GM18861 (cell line): Measurements from ENCODE around the gene MAGEA8.
"Not testable (repeated sequence)": the region's sequence is repeated elsewhere in the genome, so short reads cannot be mapped to it uniquely, and the experiment has no call there.

Experiments used
- ATAC-seq: cut with Tn5 transposase; IDR thresholded peaks from one replicate; pipeline ENCODE4 v1.9.1; 2021; ENCODE audit not compliant: unreplicated experiment

Gene MAGEA8, protein sequence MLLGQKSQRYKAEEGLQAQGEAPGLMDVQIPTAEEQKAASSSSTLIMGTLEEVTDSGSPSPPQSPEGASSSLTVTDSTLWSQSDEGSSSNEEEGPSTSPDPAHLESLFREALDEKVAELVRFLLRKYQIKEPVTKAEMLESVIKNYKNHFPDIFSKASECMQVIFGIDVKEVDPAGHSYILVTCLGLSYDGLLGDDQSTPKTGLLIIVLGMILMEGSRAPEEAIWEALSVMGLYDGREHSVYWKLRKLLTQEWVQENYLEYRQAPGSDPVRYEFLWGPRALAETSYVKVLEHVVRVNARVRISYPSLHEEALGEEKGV

GRCh38 chrX:149881081-149881711, at the start of gene MAGEA8:
TSS of gene MAGEA8 (plus strand) at chrX:149881183. CDS start at chrX:149884273, 3,090 bp downstream.
- no peak for ATAC-seq

DNA sequence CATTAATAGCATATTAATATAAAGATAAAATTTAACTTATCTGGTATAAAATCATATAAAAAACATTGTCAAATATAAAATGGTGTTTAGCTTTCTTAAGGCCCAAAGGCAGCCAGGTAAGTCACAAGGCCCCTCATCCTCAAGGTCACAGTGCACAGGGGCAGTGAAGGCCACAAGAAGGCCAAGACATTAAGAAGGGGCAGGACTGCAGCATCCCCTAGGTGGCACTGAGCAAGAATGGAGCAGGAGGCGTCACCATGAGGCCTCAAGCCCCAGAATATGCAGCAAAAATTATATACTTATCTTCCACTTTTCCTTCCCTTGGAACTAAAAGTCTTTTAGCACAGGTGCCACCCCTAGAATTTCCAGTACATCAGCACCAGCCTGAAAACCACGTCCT, 49.5 kb upstream of the MAGEA8 start:
- no peak for ATAC-seq

DNA sequence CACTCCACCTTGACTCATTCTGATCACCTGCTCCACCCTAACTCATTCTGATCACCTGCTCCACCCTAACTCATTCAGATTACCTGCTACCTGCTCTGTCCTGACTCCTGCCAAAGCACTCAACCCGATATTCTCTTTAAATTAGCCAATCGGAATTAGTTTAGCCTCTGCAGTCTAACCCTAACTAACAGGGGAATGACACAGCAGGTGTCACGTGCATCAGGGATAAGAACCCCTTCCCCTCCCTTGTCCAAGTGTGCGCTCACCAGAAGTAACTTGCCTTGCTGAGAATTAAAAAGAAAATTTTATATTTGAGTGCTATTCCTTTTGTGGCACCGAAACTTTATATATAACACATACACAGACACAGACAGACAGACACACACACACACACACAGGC, 44.3 kb upstream of the MAGEA8 start:
- not testable (repeated sequence) for ATAC-seq

GRCh38 chrX:149837167-149837566, 43.8 kb upstream of the MAGEA8 start:
- no peak for ATAC-seq

- peak; percentile 49 for ATAC-seq
These were observed 43.3 kb upstream of the MAGEA8 start for GRCh38 chrX:149837639-149838038.

DNA sequence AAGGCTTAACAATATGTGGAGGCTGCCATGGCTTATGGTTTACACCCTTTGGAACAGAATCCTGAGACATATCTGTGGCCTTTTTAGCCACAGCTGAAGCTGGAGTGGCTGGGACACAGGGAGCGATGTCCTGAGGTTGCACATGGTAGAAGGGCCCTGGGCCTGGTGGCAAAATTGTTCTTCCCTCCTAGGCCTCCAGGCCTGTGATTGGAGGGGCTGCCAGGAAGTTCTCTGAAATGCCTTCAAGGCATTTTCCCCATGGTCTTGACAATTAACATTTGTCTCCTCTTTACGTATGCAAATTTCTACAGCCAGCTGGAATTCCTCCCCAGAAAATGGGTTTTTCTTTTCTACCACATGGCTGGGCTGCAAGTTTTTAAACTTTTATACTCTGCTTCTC, 39.1 kb upstream of the MAGEA8 start:
- no peak for ATAC-seq

DNA sequence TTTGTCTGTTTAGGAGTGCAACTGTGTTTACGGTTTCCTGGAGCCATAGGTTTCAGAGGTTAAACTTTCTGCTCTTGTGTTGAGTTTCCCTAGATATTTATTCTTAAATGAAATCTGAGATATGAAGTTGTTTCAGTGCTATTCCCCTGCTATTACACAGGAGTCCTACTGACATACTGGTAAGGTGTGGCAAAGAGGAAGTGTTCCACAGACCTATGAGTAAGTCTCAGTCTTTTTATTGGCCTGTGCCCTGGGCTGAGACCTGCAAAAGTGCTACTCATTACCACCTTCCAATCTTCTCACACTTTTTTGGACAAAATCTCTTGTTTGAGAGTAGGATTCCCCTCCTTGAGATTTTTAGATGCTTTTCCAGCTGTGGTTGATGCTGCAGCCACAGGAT, 35.6 kb upstream of the MAGEA8 start:
- ATAC-seq: no peak

GRCh38 chrX:149846789-149847188, 34.2 kb upstream of the MAGEA8 start:
- ATAC-seq: no peak

- ATAC-seq: no peak
These were observed 32.1 kb upstream of the MAGEA8 start for GRCh38 chrX:149848855-149849254.

DNA sequence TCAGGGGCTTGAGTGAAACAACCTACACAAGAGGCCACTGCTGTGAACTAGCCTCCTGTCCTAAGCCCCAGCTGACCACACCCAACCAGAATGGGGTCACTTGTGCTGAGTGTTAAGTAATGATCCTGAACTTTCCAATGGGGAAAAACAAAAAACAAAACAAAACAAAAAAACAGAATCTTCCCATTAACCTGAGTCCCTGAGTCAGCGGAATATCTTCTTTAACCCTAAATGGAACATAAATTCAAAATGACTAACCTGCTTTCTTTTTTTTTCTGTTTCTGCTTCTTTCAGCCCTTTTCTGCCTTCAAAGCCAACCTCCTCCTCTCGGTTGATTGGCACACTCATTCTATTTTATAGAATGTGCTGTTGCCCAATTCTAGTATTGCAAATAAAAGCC, 31.2 kb upstream of the MAGEA8 start:
- no peak for ATAC-seq

DNA sequence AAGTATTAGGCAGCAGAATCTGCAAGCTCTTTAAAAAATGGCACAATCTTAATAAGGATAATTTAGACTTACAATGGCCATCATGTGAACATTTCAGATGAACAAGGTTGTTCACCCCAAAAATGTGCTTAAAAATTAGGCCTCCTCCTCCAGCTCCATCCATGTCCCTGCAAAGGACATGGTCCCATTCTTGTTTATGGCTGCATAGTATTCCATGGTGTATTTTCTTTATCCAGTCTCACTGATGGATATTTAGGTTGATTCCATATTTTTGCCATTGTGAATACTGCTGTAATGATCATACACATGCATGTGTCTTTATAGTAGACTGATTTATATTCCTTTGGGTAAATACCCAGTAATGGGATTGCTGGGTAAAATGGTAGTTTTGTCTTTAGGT, 29.1 kb upstream of the MAGEA8 start:
- ATAC-seq: no peak

- no peak for ATAC-seq
These were observed 27.1 kb upstream of the MAGEA8 start for GRCh38 chrX:149853925-149854324.

DNA sequence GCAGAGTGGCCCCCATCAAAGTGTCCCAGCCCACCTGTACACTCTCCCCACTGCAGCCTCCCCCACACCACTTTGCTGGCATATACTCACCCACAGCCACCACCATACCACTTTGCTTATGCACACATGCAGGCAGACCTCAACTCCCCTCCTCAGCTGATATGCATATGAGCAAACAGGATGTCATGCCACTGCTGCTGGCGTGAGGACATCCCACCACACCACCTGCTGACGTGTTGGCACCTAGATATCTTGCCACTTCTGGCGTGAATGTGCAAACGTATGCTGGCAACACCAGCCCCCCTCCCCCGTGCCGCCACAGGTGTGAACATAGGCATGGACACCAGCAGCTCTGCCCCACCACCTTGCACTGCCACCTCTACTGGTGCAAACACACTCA, 22.4 kb upstream of the MAGEA8 start:
- no peak for ATAC-seq

DNA sequence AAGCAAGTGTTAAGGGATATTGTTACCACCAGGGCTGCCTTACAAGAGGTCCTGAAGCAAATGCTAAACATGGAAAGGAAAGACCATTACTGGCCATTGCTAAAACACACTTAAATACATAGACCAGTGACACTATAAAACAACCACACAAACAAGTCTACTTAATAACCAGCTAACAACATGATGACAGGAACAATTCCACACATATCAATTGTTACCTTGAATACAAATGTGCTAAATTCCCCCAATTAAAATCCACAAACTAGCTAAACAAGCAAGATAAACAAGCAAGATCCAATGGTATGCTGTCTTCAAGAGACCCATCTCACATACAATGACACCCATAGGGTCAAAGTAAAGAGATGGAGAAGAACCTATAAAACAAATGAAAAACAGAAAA, 20.5 kb upstream of the MAGEA8 start:
- ATAC-seq: no peak

GRCh38 chrX:149865390-149865789, 15.6 kb upstream of the MAGEA8 start:
- no peak for ATAC-seq

GRCh38 chrX:149867488-149867887, 13.5 kb upstream of the MAGEA8 start:
- ATAC-seq: no peak

DNA sequence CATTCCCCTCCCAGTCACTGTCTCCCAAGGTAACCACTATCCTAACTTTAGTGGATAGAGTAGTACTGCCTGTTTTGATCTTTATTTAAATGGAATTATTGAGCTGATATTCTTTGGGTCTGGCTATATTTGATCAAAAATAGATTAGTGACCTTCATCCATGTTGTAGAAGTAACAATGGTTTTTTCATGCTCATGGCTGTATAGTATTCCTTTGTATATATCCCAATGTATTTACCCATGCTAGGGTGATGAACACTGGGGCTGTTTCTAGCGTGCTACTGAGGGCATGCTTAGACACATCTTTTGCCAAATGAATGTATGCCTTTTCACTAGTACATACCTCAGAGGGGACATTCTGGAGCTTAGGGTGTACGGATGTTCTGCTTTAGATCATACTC, 10.1 kb upstream of the MAGEA8 start:
- ATAC-seq: no peak

DNA sequence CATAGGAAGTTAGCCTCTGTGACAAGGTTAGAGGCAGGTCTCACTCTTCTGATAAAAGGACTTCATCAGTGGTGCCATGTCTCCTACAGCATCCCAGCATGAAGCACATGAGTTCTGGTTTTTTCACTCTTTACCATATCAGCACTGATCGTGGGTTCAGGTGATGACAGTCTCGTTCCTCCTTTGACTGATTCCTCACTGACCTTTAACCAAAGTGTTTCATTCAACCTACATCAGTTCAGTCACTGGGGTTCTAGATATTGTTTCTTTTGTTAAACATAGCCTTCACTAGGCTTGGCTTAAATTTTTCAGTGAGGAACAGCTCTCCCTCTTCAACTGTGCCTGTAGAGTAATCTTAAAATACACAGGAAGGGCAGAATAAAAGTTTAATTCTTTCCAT, 9.6 kb upstream of the MAGEA8 start:
- ATAC-seq: no peak

DNA sequence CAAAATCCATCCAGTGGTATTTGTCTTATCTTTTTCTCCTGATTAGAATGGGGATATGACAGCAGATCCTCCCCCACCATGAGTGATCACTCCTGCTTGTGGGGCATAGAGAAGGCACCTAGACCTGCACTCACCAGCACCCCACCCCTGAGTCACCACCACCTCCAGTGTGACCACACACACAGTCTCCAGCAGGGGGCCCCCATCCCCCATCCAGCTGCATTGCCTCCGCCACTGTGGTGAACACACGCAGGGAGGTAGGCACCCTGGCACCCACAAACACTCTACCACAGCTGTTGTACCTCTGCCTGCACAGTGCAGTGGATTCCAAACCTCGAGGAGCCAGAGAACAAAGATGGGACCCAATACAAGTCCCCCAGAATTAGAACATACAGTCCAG, 9.0 kb upstream of the MAGEA8 start:
- peak; percentile 97 for ATAC-seq

DNA sequence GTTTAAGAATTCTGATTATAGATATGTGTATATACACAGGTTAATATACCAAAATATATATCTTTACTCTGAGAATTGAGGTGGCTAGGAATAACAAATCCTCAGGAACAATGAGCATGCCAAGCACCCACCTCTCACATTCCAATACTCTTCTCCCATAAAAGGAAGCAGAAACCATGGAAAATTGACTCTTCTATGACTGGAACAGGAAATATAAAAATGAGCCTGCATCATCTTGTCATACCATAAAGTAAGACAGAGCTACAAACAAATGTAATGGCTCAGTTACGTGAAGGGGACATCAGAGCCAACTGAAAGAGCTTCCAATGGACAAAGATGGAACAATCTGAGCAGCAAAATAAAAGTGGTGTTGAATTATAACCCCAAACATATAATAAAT, 3.8 kb upstream of the MAGEA8 start:
- ATAC-seq: no peak

- no peak for ATAC-seq
These were observed 3.3 kb upstream of the MAGEA8 start for GRCh38 chrX:149877636-149878035.

GRCh38 chrX:149890828-149891227, 9.8 kb downstream of the MAGEA8 start:
- ATAC-seq: not testable (repeated sequence)

GRCh38 chrX:149898554-149898953, 17.6 kb downstream of the MAGEA8 start:
- no peak for ATAC-seq
